SU-DHL-6 (cell line): Measurements from ENCODE around the gene CCDC28A.

Experiments
- EZH2phosphoT487 ChIP-seq: fragments of 200-600 bp; sonication (generic), shearing (Covaris generic); conservative IDR thresholded peaks from 2 replicates; pipeline ENCODE4 v1.6.1; 2018; ENCODE audit warnings: mild to moderate bottlenecking, antibody characterized with exemption, low read length, moderate library complexity, mixed read lengths
- TF ChIP-seq, protein P1 (sequence below): fragments of 200-600 bp; sonication (generic); IDR thresholded peaks from one replicate; pipeline ENCODE4 v1.5.1; 2017; ENCODE audit warnings: antibody characterized with exemption, mild to moderate bottlenecking, low read length, moderate library complexity; ENCODE audit not compliant: insufficient read depth, poor library complexity, severe bottlenecking

DNA sequence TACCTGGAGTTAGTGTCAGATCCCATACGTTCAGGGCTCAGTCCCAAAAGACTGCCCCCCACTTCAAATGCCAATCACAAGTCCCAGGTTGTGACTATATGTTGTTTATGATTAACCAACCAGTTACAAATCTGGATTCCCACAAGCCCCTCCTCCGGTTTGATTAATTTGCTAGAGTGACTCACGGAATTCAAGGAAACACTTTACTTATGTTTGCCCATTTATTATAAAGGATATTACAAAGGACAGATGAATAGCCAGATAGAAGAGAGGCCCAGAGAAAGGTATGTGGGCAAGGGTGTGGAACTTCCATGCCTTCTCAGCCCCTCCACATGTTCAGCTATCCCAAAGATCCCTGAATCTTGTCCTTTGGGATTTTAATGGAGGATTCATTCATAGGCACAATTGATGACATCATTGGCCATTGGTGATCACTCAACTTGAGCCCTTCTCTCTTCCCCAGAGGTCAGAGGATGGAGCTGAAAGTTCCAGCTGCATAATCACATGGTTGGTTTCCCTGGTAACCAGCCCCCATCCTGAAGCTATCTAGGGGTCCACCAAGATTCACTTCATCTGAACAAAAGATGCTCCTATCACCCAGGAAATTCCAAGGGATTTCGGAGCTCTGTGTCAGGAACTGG is 24.4 kb downstream of the CCDC28A start:
- no peak for TF ChIP-seq EZH2phosphoT487
- TF ChIP-seq, protein P1, sequence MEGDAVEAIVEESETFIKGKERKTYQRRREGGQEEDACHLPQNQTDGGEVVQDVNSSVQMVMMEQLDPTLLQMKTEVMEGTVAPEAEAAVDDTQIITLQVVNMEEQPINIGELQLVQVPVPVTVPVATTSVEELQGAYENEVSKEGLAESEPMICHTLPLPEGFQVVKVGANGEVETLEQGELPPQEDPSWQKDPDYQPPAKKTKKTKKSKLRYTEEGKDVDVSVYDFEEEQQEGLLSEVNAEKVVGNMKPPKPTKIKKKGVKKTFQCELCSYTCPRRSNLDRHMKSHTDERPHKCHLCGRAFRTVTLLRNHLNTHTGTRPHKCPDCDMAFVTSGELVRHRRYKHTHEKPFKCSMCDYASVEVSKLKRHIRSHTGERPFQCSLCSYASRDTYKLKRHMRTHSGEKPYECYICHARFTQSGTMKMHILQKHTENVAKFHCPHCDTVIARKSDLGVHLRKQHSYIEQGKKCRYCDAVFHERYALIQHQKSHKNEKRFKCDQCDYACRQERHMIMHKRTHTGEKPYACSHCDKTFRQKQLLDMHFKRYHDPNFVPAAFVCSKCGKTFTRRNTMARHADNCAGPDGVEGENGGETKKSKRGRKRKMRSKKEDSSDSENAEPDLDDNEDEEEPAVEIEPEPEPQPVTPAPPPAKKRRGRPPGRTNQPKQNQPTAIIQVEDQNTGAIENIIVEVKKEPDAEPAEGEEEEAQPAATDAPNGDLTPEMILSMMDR: no peak
